ENCODE measurements around the gene KATNAL2. TPM values are rescaled to one million over a fixed set of nuclear protein-coding genes. Genes with fewer than 3 reads are reported as not detected.

The KATNAL2 gene
- total RNA-seq, 1 experiment from 2014 or later: 12.1 TPM

GRCh38 chr18:47115205-47115604 lies 197.8 kb downstream of the KATNAL2 start:
- ChIA-PET POLR2A (no interaction called here), CTCF (interaction anchor here (1.0 kb wide), 1 partner anchor 15 kb away, joined by 3 read pairs; no protein-coding TSS in a partner anchor)
- H3K36me3 Mint-ChIP-seq: peaks cover 34% of the 10 kb centered on the region
- peaks cover 27% of the 10 kb centered on the region for H3K4me1 Mint-ChIP-seq
- H3K4me3 Mint-ChIP-seq: no peak overlapping the region
- H3K27me3 Mint-ChIP-seq (ENCODE audit: low read depth): no peaks in the 10 kb centered on the region
- TF ChIP-seq RELA (CRISPR knock-in tag; IDR thresholded peaks at IDR 0.05; ENCODE audit: borderline replicate concordance) (no peak), SP1 (CRISPR knock-in tag; conservative IDR thresholded peaks at IDR 0.05) (no peak), JAZF1 (CRISPR knock-in tag; IDR thresholded peaks at IDR 0.05) (no peak), ZNF512 (CRISPR knock-in tag; IDR thresholded peaks at IDR 0.05; ENCODE audit: borderline replicate concordance) (no peak), OVOL2 (CRISPR knock-in tag; IDR thresholded peaks at IDR 0.05; ENCODE audit: borderline replicate concordance) (no peak), ZNF423 (CRISPR knock-in tag; IDR thresholded peaks at IDR 0.05) (no peak), E2F1 (CRISPR knock-in tag; IDR thresholded peaks at IDR 0.05) (no peak)
- H3K27ac Mint-ChIP-seq: peak overlapping the region; percentile 20; the same call in 1 of the 2 replicates
- no peak for DNase-seq (ENCODE audit: low spot score)
- no peak for ATAC-seq
- no peaks in the 10 kb centered on the region for H3K9me3 Mint-ChIP-seq

- H3K4me3 Mint-ChIP-seq: no peak overlapping the region
- ChIA-PET POLR2A (no interaction called here), CTCF (interaction anchor here (1.0 kb wide), 1 partner anchor 85 kb away, joined by 4 read pairs; no protein-coding TSS in a partner anchor)
- H3K4me1 Mint-ChIP-seq: peaks cover 18% of the 10 kb centered on the region
- H3K36me3 Mint-ChIP-seq: peaks cover 15% of the 10 kb centered on the region
- ATAC-seq (no peak), DNase-seq (ENCODE audit: low spot score) (no peak)
- H3K27me3 Mint-ChIP-seq (ENCODE audit: low read depth): no peaks in the 10 kb centered on the region
- H3K27ac Mint-ChIP-seq: no peak overlapping the region
- no peaks in the 10 kb centered on the region for H3K9me3 Mint-ChIP-seq
- TF ChIP-seq ATF6 (CRISPR knock-in tag; IDR thresholded peaks at IDR 0.05) (no peak), GABPB1 (CRISPR knock-in tag; IDR thresholded peaks at IDR 0.05) (no peak), PREB (CRISPR knock-in tag; IDR thresholded peaks at IDR 0.05; ENCODE audit: borderline replicate concordance) (no peak), FOXP4 (CRISPR knock-in tag; IDR thresholded peaks at IDR 0.05) (no peak), MXD4 (CRISPR knock-in tag; IDR thresholded peaks at IDR 0.05; ENCODE audit: borderline replicate concordance) (no peak), ZNF425 (CRISPR knock-in tag; conservative IDR thresholded peaks at IDR 0.05) (no peak), ZBTB21 (CRISPR knock-in tag; IDR thresholded peaks at IDR 0.05; ENCODE audit: borderline replicate concordance) (no peak), ZNF232 (CRISPR knock-in tag; IDR thresholded peaks at IDR 0.05) (no peak), HMGXB4 (CRISPR knock-in tag; IDR thresholded peaks at IDR 0.05) (no peak), USF1 (CRISPR knock-in tag; IDR thresholded peaks at IDR 0.05) (no peak), AFF4 (CRISPR knock-in tag; IDR thresholded peaks at IDR 0.05; ENCODE audit: borderline replicate concordance) (no peak)
Measured at GRCh38 chr18:47118981-47119380, 201.6 kb downstream of the KATNAL2 start.

Data from WTC11 (cell line).